Measurements from ENCODE around the gene TNFAIP2.

Gene TNFAIP2

DNA sequence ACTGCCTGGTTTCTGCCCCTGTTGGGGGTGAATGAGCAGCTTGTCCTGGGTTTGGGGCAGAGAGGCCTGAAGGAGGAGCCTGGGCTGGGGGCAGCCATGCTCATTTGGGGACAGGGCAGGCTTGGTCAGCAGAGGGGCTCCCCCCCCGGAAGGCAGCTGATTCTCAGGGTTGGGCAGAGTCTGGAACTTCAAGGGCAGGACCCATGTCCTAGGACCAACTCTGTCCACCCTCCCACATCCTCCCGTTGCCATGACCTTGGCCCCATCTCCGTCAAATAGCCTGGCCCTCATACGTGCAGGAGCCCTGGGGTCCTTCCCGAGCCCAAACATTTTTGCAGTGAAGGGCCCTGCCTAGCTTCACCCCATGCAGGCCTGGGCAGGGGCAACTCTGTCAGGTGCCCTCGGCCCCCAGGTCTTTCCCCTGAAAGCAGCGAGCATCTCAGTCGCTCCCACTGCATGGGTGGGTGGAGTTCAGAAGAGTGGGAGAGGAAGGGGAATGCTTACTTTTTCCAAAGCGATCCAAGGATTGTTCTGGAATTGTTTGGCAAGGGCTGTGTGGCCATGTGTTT is 32.6 kb downstream of the TNFAIP2 start:
- Histone ChIP-seq H3K4me1 (peaks cover 0 to 7% (median 2%) of the 10 kb centered on the region in 4 donors), H3K9me3 (no peaks in the 10 kb centered on the region), H3K4me3 (no peak overlapping the region)

DNA sequence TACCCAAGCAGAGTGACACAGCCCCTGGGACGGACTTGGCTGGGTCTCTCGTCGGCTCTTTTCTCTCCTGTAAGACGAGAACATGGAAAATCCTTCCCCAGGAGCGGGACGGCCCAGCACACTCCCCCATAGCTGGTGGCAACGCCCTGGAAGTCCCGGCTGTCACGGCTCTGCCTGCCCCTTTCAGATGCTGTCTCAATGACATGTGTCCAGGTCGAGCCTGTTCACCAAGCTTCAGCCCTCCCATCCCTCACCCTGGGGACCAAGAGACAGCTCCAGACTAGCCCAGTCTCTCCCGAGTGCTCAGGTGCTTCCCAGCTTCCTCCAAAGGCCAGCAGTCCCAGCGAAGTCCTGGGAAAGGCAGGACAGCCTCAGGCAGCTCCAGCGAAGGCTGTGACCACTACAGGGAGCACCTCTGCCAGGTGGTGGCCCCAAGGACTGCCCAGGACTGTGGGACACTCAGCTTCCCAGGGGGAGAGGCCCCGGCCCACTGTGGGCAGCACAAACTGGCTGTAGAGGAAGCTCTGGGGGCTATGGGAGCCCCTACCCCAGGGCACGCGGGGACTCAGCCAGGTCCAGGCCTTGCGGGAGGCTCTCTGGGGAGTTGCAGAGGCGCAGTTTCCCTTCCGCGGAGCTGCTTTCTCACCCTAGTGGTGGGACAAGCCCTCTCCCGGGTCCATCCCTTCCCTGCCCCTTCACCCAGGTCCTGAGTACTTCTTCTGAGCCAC is 33.6 kb downstream of the TNFAIP2 start:
- TF ChIP-seq, protein P1, sequence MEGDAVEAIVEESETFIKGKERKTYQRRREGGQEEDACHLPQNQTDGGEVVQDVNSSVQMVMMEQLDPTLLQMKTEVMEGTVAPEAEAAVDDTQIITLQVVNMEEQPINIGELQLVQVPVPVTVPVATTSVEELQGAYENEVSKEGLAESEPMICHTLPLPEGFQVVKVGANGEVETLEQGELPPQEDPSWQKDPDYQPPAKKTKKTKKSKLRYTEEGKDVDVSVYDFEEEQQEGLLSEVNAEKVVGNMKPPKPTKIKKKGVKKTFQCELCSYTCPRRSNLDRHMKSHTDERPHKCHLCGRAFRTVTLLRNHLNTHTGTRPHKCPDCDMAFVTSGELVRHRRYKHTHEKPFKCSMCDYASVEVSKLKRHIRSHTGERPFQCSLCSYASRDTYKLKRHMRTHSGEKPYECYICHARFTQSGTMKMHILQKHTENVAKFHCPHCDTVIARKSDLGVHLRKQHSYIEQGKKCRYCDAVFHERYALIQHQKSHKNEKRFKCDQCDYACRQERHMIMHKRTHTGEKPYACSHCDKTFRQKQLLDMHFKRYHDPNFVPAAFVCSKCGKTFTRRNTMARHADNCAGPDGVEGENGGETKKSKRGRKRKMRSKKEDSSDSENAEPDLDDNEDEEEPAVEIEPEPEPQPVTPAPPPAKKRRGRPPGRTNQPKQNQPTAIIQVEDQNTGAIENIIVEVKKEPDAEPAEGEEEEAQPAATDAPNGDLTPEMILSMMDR (IDR thresholded peaks at IDR 0.05) = no peak
- no peak overlapping the region for H3K27ac ChIP-seq
- no peaks in the 10 kb centered on the region for H3K27me3 ChIP-seq
- H3K4me3 ChIP-seq = no peak overlapping the region
- H3K9me3 ChIP-seq = no peaks in the 10 kb centered on the region
- intact Hi-C loops (cut with DNase I; ENCODE audit: low total_unique reads) = no loop called here
- peaks cover 0 to 15% (median 6%) of the 10 kb centered on the region in 4 donors for H3K4me1 ChIP-seq
- no peaks in the 10 kb centered on the region for H3K36me3 ChIP-seq
- no peak for DNase-seq

More for the DNA sequence above, 32.6 kb downstream of the TNFAIP2 start:
- DNase-seq = no peak
- Histone ChIP-seq H3K36me3 (no peaks in the 10 kb centered on the region), H3K27ac (no peak overlapping the region), H3K27me3 (peaks cover 0 to 4% of the 10 kb centered on the region in 2 donors)
- TF ChIP-seq, protein P1 (IDR thresholded peaks at IDR 0.05) = no peak
- intact Hi-C loops (cut with DNase I; ENCODE audit: low total_unique reads) = no loop called here

DNA sequence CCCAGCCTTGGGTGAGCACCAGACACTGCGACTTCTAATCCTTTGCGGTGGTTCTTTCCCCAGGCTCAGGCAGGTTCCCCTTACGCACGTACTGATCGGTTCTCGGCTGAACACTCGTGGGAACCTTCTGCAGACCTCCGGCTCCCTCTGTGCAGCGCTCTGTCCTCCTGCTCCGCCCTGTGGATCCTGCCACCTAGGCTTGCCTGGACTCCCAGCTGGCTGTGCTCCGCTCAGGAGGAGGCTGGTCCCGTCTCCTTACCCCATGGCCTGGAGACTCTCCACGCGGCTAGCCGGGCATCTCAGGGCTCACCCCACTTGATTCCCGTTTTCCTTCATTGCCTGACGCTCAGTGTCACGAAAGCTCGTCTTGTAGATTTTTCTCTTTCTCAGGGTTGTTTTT is 34.7 kb downstream of the TNFAIP2 start:
- TF ChIP-seq, protein P1 (IDR thresholded peaks at IDR 0.05) = no peak
- H3K27me3 ChIP-seq = no peaks in the 10 kb centered on the region
- no peaks in the 10 kb centered on the region for H3K36me3 ChIP-seq
- no peak overlapping the region for H3K27ac ChIP-seq
- peaks cover 0 to 15% (median 6%) of the 10 kb centered on the region in 4 donors for H3K4me1 ChIP-seq
- H3K9me3 ChIP-seq = no peaks in the 10 kb centered on the region
- no peak overlapping the region for H3K4me3 ChIP-seq
- intact Hi-C loops (cut with DNase I; ENCODE audit: low total_unique reads) = no loop called here
- no peak for DNase-seq

DNA sequence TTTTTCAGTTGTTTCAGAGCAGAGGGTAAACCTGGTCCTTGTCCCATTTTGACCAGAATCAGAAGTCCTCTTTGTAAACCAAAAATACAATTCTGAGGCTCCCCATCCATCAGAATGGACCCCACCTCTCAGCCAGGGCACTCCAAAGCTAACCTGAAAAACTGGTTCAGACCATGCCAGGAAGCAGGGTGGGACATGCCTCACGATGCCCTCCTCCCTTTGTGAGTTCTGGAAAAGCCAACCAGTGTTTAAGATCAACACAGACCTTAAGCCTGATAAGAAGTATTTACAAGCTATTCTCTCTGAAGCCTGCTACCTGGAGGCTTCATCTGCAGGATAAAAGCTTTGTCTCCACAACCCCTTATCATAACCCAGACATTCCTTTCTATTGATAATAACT is 35.4 kb downstream of the TNFAIP2 start:
- no peaks in the 10 kb centered on the region for H3K36me3 ChIP-seq
- H3K4me3 ChIP-seq = no peak overlapping the region
- peaks cover 0 to 15% (median 6%) of the 10 kb centered on the region in 4 donors for H3K4me1 ChIP-seq
- no peak for DNase-seq
- H3K27me3 ChIP-seq = no peaks in the 10 kb centered on the region
- TF ChIP-seq, protein P1 (IDR thresholded peaks at IDR 0.05) = no peak
- no peak overlapping the region for H3K27ac ChIP-seq
- no peaks in the 10 kb centered on the region for H3K9me3 ChIP-seq
- intact Hi-C loops (cut with DNase I; ENCODE audit: low total_unique reads) = no loop called here

DNA sequence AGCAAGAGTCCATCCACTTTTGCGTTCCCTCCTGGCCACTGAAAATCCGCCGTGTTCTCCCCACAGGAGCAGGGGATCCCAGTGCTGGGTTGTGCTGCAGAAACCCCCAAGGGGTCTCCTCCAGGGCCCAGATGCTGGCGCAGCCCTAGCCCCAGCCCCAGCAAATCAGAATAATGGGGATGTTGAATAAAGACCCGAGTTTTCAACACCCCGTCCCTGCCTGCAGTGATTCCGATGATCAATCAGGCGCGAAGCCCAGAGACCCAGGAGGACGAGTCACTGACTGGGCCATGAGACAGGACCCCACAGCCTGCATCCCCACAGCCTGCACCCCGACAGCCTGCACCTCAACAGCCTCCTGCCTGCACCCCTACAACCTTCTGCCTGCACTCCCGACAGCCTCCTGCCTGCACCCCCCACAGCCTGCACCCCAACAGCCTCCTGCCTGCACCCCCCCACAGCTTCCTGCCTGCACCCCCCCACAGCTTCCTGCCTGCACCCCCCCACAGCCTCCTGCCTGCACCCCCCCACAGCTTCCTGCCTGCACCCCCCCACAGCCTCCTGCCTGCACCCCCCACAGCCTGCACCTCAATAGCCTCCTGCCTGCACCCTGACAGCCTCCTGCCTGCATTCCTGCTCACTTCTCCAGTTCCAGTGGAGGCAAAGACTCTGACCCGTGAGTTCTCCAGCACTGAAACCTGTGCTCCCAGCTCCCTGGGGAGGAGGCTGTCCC is 37.2 kb downstream of the TNFAIP2 start:
- no peaks in the 10 kb centered on the region for H3K36me3 ChIP-seq
- peaks cover 0 to 14% (median 6%) of the 10 kb centered on the region in 4 donors for H3K4me1 ChIP-seq
- no peaks in the 10 kb centered on the region for H3K9me3 ChIP-seq
- intact Hi-C loops (cut with DNase I; ENCODE audit: low total_unique reads) = no loop called here
- TF ChIP-seq, protein P1 (IDR thresholded peaks at IDR 0.05) = no peak
- H3K27ac ChIP-seq = no peak overlapping the region
- no peak overlapping the region for H3K4me3 ChIP-seq
- H3K27me3 ChIP-seq = peaks cover 0 to 2% of the 10 kb centered on the region in 2 donors
- no peak for DNase-seq

Data from tibial artery (tissue), 4 donors.